ENCODE results near the gene CD151.

Gene CD151

DNA sequence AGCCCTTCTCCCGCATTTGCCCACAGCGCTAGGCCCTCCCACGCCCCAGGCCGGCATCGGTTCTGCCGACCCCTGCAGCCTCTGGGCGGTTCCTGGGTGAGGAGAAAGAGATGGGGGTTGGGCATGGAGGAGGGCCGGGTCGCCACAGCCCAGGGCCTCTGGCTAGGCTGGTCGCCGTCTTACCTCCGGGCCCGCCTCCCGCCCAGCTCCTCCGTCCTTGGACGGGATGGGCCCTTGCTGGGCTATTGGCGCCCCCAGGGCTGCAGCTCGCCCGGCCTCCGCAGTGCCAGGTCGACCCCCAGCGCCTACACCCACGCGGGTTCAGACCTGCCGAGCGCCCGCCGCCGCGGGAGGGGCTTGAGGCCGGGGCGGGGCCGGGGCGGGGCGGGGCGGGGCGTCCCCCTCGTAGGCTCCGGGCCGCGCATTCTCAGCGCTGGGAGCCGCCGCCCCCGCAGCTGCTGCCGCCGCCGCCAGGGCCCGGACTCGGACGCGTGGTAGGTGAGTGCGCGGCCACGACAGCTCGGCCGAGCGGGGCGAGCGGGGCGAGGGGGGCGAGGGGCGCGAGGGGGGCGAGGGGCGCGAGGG, at the start of gene CD151:
Gene CD151, plus strand, starts transcription at position 424 of the 585 bp plus-strand sequence. CDS start 3,118 bp downstream, outside the sequence.
- peak within 1 kb of the TSS; percentile 61 for H3K4me3 ChIP-seq (ENCODE audit: low read depth, low read length)
- DNase-seq (ENCODE audit: low read depth) = peak; percentile 68

DNA sequence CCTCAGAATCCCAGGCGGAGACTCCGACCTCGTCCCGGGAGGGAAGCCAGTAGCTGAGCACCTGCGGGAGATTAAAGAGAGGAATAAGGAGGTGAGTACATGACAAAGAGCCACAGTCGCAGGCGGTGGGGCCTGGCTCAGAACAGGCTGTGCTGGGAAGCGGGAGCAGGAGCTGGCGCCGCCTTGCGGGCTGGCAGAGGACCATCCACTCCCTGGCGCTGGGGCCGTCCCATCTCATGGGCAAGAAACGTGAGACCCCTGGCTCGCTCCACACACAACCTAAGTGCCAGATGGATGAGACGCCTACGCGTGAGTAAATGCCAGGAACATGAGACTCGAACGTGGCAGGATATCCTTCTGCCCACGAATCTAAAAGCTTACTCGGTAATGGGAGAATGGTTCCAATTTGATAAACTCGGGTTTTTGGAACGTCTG, 49.2 kb upstream of the CD151 start:
- DNase-seq (ENCODE audit: low read depth) = no peak
- TF ChIP-seq, protein P1, sequence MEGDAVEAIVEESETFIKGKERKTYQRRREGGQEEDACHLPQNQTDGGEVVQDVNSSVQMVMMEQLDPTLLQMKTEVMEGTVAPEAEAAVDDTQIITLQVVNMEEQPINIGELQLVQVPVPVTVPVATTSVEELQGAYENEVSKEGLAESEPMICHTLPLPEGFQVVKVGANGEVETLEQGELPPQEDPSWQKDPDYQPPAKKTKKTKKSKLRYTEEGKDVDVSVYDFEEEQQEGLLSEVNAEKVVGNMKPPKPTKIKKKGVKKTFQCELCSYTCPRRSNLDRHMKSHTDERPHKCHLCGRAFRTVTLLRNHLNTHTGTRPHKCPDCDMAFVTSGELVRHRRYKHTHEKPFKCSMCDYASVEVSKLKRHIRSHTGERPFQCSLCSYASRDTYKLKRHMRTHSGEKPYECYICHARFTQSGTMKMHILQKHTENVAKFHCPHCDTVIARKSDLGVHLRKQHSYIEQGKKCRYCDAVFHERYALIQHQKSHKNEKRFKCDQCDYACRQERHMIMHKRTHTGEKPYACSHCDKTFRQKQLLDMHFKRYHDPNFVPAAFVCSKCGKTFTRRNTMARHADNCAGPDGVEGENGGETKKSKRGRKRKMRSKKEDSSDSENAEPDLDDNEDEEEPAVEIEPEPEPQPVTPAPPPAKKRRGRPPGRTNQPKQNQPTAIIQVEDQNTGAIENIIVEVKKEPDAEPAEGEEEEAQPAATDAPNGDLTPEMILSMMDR (IDR thresholded peaks at IDR 0.05; ENCODE audit: insufficient read depth, low read depth, low read length, missing control alignments) = peak; percentile 10

More for the DNA sequence above, at the start of gene CD151:
- TF ChIP-seq, protein P1 (IDR thresholded peaks at IDR 0.05; ENCODE audit: insufficient read depth, low read depth, low read length, missing control alignments) = no peak

DNA sequence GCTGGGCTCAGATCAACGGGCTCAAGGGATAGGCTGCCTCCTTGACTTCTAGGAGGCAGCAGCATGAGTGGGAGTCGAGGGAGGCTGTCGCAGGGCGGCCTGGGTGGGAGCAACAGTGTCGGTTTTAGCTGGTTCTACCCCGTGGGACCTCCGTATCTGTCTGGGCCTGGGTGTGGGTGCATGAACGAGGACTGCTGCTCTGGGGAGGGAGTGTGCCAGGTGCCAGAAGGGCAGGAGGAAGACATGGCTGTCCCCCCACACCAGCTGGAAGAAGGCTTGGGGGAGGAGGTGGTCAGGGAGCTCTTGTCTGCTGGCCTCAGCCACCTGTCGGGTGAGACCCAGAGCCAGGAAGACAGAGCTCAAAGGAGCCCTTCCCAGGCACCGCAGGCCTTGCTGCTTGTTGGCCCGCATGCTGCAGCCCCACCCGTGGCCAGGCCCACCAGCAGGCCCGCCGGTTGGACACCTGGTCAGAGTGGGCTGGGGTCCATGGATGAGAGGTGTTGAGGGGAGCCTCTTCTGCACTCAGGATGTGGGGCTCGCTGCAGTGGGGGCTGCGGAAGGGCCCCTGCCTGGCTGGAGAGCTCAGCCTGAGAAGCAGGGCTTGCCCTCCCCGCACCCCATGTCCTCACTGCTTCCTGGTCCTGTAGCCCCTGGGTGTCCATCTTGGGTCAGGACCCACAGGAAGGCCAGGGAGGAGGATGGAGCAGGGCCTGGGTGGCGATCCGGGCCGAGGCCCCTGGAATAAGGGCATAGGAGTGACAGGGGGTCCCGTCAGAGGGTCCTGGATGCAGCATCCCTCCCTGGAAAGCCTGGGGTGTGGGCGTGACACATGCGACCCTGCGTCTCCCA, 46.3 kb upstream of the CD151 start:
- no peak for DNase-seq (ENCODE audit: low read depth)
- H3K4me3 ChIP-seq (ENCODE audit: low read depth, low read length) = no peak overlapping the region
- TF ChIP-seq, protein P1 (IDR thresholded peaks at IDR 0.05; ENCODE audit: insufficient read depth, low read depth, low read length, missing control alignments) = no peak

More for the DNA sequence above, 49.2 kb upstream of the CD151 start:
- H3K4me3 ChIP-seq (ENCODE audit: low read depth, low read length) = no peak overlapping the region

DNA sequence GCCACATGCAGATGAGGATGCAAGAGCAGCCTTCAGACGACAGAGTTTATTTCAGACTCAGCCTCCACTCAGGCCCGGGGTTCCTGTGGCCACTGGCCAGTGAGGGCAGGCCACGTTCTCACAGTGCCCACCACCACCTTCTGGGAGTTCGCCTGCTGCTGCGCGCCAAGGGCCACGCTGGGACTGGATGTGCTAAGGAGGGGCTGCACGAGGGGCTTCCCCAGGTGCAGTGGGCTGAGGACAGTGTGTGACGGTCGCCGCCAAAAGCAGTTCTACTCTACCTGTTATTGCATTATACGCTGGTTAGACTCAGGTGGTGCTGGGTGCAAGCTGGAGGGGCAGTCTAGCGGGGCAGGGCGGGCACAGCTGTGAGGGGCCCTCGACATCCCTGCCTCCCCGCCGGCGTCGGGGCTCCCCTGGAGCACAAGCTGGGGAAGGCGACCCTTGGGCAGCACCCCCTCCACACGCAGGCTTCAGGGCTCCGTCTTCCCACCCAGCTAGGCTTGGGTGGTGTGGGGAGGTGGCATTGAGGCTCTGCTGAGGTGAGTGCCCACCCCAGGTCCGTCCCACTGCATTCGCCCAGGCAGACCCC, 45.6 kb upstream of the CD151 start:
- H3K4me3 ChIP-seq (ENCODE audit: low read depth, low read length) = no peak overlapping the region
- TF ChIP-seq, protein P1 (IDR thresholded peaks at IDR 0.05; ENCODE audit: insufficient read depth, low read depth, low read length, missing control alignments) = no peak
- DNase-seq (ENCODE audit: low read depth) = no peak

DNA sequence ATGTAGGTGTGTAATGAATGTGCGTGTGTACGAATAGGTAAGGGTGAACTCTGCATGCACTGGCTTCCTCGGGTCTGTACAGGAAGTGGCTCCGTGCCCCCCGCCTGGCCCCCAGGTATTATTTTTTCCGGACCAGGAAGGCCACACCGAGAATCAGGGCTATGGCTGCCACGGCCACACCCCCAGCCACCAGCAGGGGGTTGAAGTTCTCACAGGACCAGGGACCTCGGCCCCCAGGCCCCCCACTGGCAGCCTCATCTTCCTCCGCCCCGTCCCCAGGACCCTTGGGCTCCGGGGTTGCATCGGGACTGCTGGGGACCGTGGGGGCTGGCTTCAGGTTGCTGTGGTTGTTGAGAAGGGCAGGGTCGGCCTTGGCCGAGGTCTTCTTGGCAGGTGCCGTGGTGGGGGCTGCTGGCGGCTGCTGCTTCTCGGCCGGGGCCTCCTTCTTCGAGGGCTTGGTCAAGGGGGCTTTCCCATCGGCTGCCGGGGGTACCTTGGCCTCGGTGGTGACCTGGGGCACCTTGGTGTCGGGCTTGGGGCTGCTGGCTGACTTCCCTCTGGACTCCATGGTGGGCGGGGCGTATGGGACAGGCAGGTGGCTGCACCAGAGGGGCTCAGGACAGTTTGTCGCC, 44.6 kb upstream of the CD151 start:
- no peak overlapping the region for H3K4me3 ChIP-seq (ENCODE audit: low read depth, low read length)
- DNase-seq (ENCODE audit: low read depth) = no peak
- TF ChIP-seq, protein P1 (IDR thresholded peaks at IDR 0.05; ENCODE audit: insufficient read depth, low read depth, low read length, missing control alignments) = peak; percentile 9

All from GM12865 (cell line).